ENCODE measurements around the gene GPC5.

The GPC5 gene

GRCh38 chr13:92716749-92717148 is 1318.3 kb downstream of the GPC5 start:
- Histone ChIP-seq H3K27me3 (ENCODE audit: insufficient read depth, low read length) (no peaks in the 10 kb centered on the region), H4K20me1 (ENCODE audit: insufficient read depth, low read length) (no peaks in the 10 kb centered on the region), H3K36me3 (ENCODE audit: insufficient read depth, low read length) (no peaks in the 10 kb centered on the region), H3K4me1 (ENCODE audit: insufficient read depth, low read length, severe bottlenecking) (no peaks in the 10 kb centered on the region), H3F3A (ENCODE audit: insufficient read depth, low read length) (no peaks in the 10 kb centered on the region), H3K79me2 (ENCODE audit: insufficient read depth, low read length) (no peaks in the 10 kb centered on the region), H3K9me3 (ENCODE audit: low read length) (no peaks in the 10 kb centered on the region), H3K27ac (ENCODE audit: low read depth, low read length, poor library complexity, severe bottlenecking) (no peak overlapping the region), H2AFZ (ENCODE audit: low read length) (no peak overlapping the region), H3K9me2 (ENCODE audit: low read depth, low read length) (no peaks in the 10 kb centered on the region), H3K4me2 (ENCODE audit: low read length) (no peak overlapping the region), H3K4me3 (ENCODE audit: low read depth, low read length, poor library complexity, severe bottlenecking) (no peak overlapping the region), H3K9ac (ENCODE audit: low read length) (no peak overlapping the region)
- TF ChIP-seq EZH2 (IDR thresholded peaks at IDR 0.05; ENCODE audit: borderline replicate concordance, low read length) (no peak), CTCF (IDR thresholded peaks at IDR 0.05; ENCODE audit: low read length) (no peak)

- TF ChIP-seq CTCF (IDR thresholded peaks at IDR 0.05; ENCODE audit: low read length) (no peak), EZH2 (IDR thresholded peaks at IDR 0.05; ENCODE audit: borderline replicate concordance, low read length) (no peak)
- H3K27ac ChIP-seq (ENCODE audit: low read depth, low read length, poor library complexity, severe bottlenecking) = no peak overlapping the region
- no peaks in the 10 kb centered on the region for H3K79me2 ChIP-seq (ENCODE audit: insufficient read depth, low read length)
- no peak overlapping the region for H3K9ac ChIP-seq (ENCODE audit: low read length)
- H3K36me3 ChIP-seq (ENCODE audit: insufficient read depth, low read length) = no peaks in the 10 kb centered on the region
- H4K20me1 ChIP-seq (ENCODE audit: insufficient read depth, low read length) = no peaks in the 10 kb centered on the region
- no peaks in the 10 kb centered on the region for H3F3A ChIP-seq (ENCODE audit: insufficient read depth, low read length)
- no peaks in the 10 kb centered on the region for H3K4me1 ChIP-seq (ENCODE audit: insufficient read depth, low read length, severe bottlenecking)
- no peak overlapping the region for H2AFZ ChIP-seq (ENCODE audit: low read length)
- H3K9me3 ChIP-seq (ENCODE audit: low read length) = no peaks in the 10 kb centered on the region
- no peak overlapping the region for H3K4me3 ChIP-seq (ENCODE audit: low read depth, low read length, poor library complexity, severe bottlenecking)
- H3K4me2 ChIP-seq (ENCODE audit: low read length) = no peak overlapping the region
- H3K9me2 ChIP-seq (ENCODE audit: low read depth, low read length) = no peaks in the 10 kb centered on the region
- H3K27me3 ChIP-seq (ENCODE audit: insufficient read depth, low read length) = no peaks in the 10 kb centered on the region
These were observed 1319.4 kb downstream of the GPC5 start for GRCh38 chr13:92717857-92718256.

GRCh38 chr13:92719868-92720267 is 1321.4 kb downstream of the GPC5 start:
- no peak overlapping the region for H2AFZ ChIP-seq (ENCODE audit: low read length)
- H3K4me3 ChIP-seq (ENCODE audit: low read depth, low read length, poor library complexity, severe bottlenecking) = no peak overlapping the region
- H3K27me3 ChIP-seq (ENCODE audit: insufficient read depth, low read length) = no peaks in the 10 kb centered on the region
- TF ChIP-seq EZH2 (IDR thresholded peaks at IDR 0.05; ENCODE audit: borderline replicate concordance, low read length) (no peak), CTCF (IDR thresholded peaks at IDR 0.05; ENCODE audit: low read length) (no peak)
- H3K79me2 ChIP-seq (ENCODE audit: insufficient read depth, low read length) = no peaks in the 10 kb centered on the region
- H3K36me3 ChIP-seq (ENCODE audit: insufficient read depth, low read length) = no peaks in the 10 kb centered on the region
- no peaks in the 10 kb centered on the region for H3K9me3 ChIP-seq (ENCODE audit: low read length)
- no peaks in the 10 kb centered on the region for H3K9me2 ChIP-seq (ENCODE audit: low read depth, low read length)
- H3K27ac ChIP-seq (ENCODE audit: low read depth, low read length, poor library complexity, severe bottlenecking) = no peak overlapping the region
- H3F3A ChIP-seq (ENCODE audit: insufficient read depth, low read length) = no peaks in the 10 kb centered on the region
- H3K4me1 ChIP-seq (ENCODE audit: insufficient read depth, low read length, severe bottlenecking) = no peaks in the 10 kb centered on the region
- no peak overlapping the region for H3K9ac ChIP-seq (ENCODE audit: low read length)
- no peaks in the 10 kb centered on the region for H4K20me1 ChIP-seq (ENCODE audit: insufficient read depth, low read length)
- no peak overlapping the region for H3K4me2 ChIP-seq (ENCODE audit: low read length)

All from OCI-LY1 (cell line).